Right lobe of liver (tissue), 6 donors: ENCODE data around the gene TIMM17B. TPM values are rescaled to one million over a fixed set of nuclear protein-coding genes. Genes with fewer than 3 reads are reported as not detected.
A peak's percentile ranks its signal among the peaks of the same experiment; 100 is the strongest.

ENCODE experiments used
- ATAC-seq, 4 donors: fragments of 200-7000 bp; cut with Tn5 transposase; one replicate each; pipeline ENCODE4 v1.9.1; 2020; ENCODE audit warnings: mild to moderate bottlenecking in 4 of 4, moderate library complexity in 4 of 4
- DNase-seq, 3 donors: peaks; one replicate each; pipeline ENCODE4 v3.0.0-alpha.2; 2020
- H3K27ac ChIP-seq, 3 donors: fragments of 200-600 bp; one replicate each; pipeline ENCODE4 v1.8.0; 2022
- H3K27me3 ChIP-seq, 2 donors: fragments of 200-600 bp; one replicate each; pipeline ENCODE4 v1.8.0; 2022
- H3K36me3 ChIP-seq, 4 donors: fragments of 200-600 bp; sonication (generic) in 1 of 4; one replicate each; pipeline versions ENCODE4 v1.5.1 to v1.8.0; 2017 to 2022; ENCODE audit warnings: control low read depth in 1 of 4
- H3K4me1 ChIP-seq, 4 donors: fragments of 200-600 bp; sonication (generic) in 1 of 4; one replicate each; pipeline versions ENCODE4 v1.5.1 to v1.8.0; 2017 to 2022; ENCODE audit warnings: control low read depth in 1 of 4
- H3K4me3 ChIP-seq, 3 donors: fragments of 200-600 bp; one replicate each; pipeline ENCODE4 v1.8.0; 2022
- H3K9me3 ChIP-seq, 4 donors: fragments of 200-600 bp; sonication (generic) in 1 of 4; one replicate each; pipeline versions ENCODE4 v1.5.1 to v1.8.0; 2017 to 2022; ENCODE audit warnings: control low read depth in 1 of 4
- CTCF ChIP-seq, 4 donors: fragments of 200-600 bp in 3 of 4; fragments of 450-650 bp in 1 of 4; IDR thresholded peaks; one replicate each; pipeline versions ENCODE4 v1.5.1 to v1.8.0; 2016 to 2022; ENCODE audit warnings: antibody characterized with exemption in 4 of 4, mild to moderate bottlenecking in 2 of 4
- POLR2A ChIP-seq: fragments of 450-650 bp; IDR thresholded peaks from one replicate; pipeline ENCODE4 v1.6.1; 2017; ENCODE audit warnings: antibody characterized with exemption, mild to moderate bottlenecking
- WGBS: methylation state at CpG from one replicate; pipeline ENCODE4 v1.1.6; 2018; ENCODE audit warnings: low coverage, low lambda C conversion rate; ENCODE audit not compliant: insufficient coverage; ENCODE audit errors: missing lambda C conversion rate; 5-methylcytosine and 5-hydroxymethylcytosine counted together
- intact Hi-C, 2 donors: fragments of 100-400 bp; cut with DNase I; formaldehyde crosslinking; loops; one replicate each; pipeline versions ENCODE4 v1.11.2 to v1.14.1; 2022
- total RNA-seq, 6 experiments: library from RNA; depleted of rRNA in 2 of 6; stranded (reverse); fragments of >200 nt in 2 of 6; fragmentation: NEBNext Ultra II Directional in 3 of 6; extraction: Animal tissue kit (Norgen Biotek cat#: 25700) in 3 of 6; gene quantifications; one replicate each; pipeline versions ENCODE4 v1.1.0 to v1.2.4, GENCODE V29; 2016 to 2023
- donor health status: DM: no; HTN: yes; CAD: no.
- donor health status: DM: no; HTN: no; CAD: no.
- donor health status: DM: no; HTN: no; CAD: no.
- donor health status: DM: no; HTN: yes; CAD: no.
- donor health status: DM: no; HTN: yes; CAD: no.

TIMM17B gene
- total RNA-seq, 6 experiments from 2014 or later, result 18.2 to 29.5 (median 22.5) TPM

GRCh38 chrX:48936429-48937053 is 39.0 kb upstream of the TIMM17B start:
- no peak overlapping the region for H3K4me3 ChIP-seq
- 69% methylated on average over 6 of the region's 8 CpGs for WGBS
- no peak for ATAC-seq
- H3K4me1 ChIP-seq, result no peaks in the 10 kb centered on the region
- intact Hi-C loops, result no loop called here
- peak overlapping the region in 1 of 3 donors; percentile 8 for H3K27ac ChIP-seq
- H3K27me3 ChIP-seq, result no peaks in the 10 kb centered on the region
- no peak for TF ChIP-seq CTCF (IDR thresholded peaks at IDR 0.05)
- TF ChIP-seq POLR2A, result no peak
- no peak for DNase-seq
- no peaks in the 10 kb centered on the region for H3K9me3 ChIP-seq
- H3K36me3 ChIP-seq, result peaks cover 0 to 18% (median 0%) of the 10 kb centered on the region in 4 donors

GRCh38 chrX:48935301-48935670 is 37.7 kb upstream of the TIMM17B start:
- no peaks in the 10 kb centered on the region for H3K4me1 ChIP-seq
- DNase-seq, result no peak
- no peak overlapping the region for H3K27ac ChIP-seq
- TF ChIP-seq CTCF (IDR thresholded peaks at IDR 0.05) (no peak), POLR2A (no peak)
- intact Hi-C loops, result no loop called here
- 67% methylated on average over 1 of the region's 1 CpG for WGBS
- H3K9me3 ChIP-seq, result no peaks in the 10 kb centered on the region
- no peaks in the 10 kb centered on the region for H3K27me3 ChIP-seq
- no peak for ATAC-seq
- H3K36me3 ChIP-seq, result peaks cover 0 to 18% (median 0%) of the 10 kb centered on the region in 4 donors
- no peak overlapping the region for H3K4me3 ChIP-seq

GRCh38 chrX:48934581-48935300 is 37.2 kb upstream of the TIMM17B start:
- Histone ChIP-seq H3K4me3 (no peak overlapping the region), H3K36me3 (peaks cover 0 to 18% (median under 1%) of the 10 kb centered on the region in 4 donors), H3K27ac (no peak overlapping the region), H3K27me3 (no peaks in the 10 kb centered on the region), H3K4me1 (no peaks in the 10 kb centered on the region), H3K9me3 (no peaks in the 10 kb centered on the region)
- ATAC-seq (no peak), DNase-seq (no peak)
- TF ChIP-seq CTCF (IDR thresholded peaks at IDR 0.05), result no peak
- no peak for TF ChIP-seq POLR2A
- intact Hi-C loops, result no loop called here
- WGBS, result 63% methylated on average over 5 of the region's 7 CpGs

GRCh38 chrX:48933757-48934156 is 36.2 kb upstream of the TIMM17B start:
- ATAC-seq (no peak), DNase-seq (no peak)
- 90% methylated on average over 1 of the region's 2 CpGs for WGBS
- no peak for TF ChIP-seq CTCF (IDR thresholded peaks at IDR 0.05)
- TF ChIP-seq POLR2A, result no peak
- Histone ChIP-seq H3K36me3 (peaks cover 0 to 18% (median 2%) of the 10 kb centered on the region in 4 donors), H3K27ac (no peak overlapping the region), H3K27me3 (no peaks in the 10 kb centered on the region), H3K4me1 (no peaks in the 10 kb centered on the region), H3K4me3 (no peak overlapping the region), H3K9me3 (no peaks in the 10 kb centered on the region)
- intact Hi-C loops, result no loop called here
